Skeletal muscle tissue (tissue), 4 donors: ENCODE results near the gene ZNF25. TPM values are rescaled to one million over a fixed set of nuclear protein-coding genes. Genes with fewer than 3 reads are reported as not detected.
"Not testable (repeated sequence)": the region's sequence is repeated elsewhere in the genome, so short reads cannot be mapped to it uniquely, and the experiment has no call there.

ENCODE experiments used
- H3K27ac ChIP-seq: one replicate; pipeline ENCODE4 v1.7.0; 2013; ENCODE audit warnings: mild to moderate bottlenecking, low read depth, low read length, inconsistent platforms
- H3K27me3 ChIP-seq, 3 donors: one replicate each; pipeline ENCODE4 v1.7.0; 2013; ENCODE audit warnings: low read length in 3 of 3; ENCODE audit not compliant: control insufficient read depth in 3 of 3, insufficient read depth in 3 of 3
- H3K36me3 ChIP-seq, 3 donors: one replicate each; pipeline ENCODE4 v1.7.0; 2013; ENCODE audit warnings: low read length in 3 of 3; ENCODE audit not compliant: control insufficient read depth in 3 of 3, insufficient read depth in 3 of 3
- H3K4me1 ChIP-seq, 3 donors: one replicate each; pipeline ENCODE4 v1.7.0; 2013; ENCODE audit warnings: low read length in 3 of 3, mild to moderate bottlenecking in 3 of 3; ENCODE audit not compliant: control insufficient read depth in 3 of 3, insufficient read depth in 3 of 3
- H3K4me3 ChIP-seq, 3 donors: one replicate each; pipeline ENCODE4 v1.7.0; 2013; ENCODE audit warnings: low read length in 3 of 3
- H3K9ac ChIP-seq, 3 donors: one replicate each; pipeline ENCODE4 v1.7.0; 2013; ENCODE audit warnings: low read length in 3 of 3, mild to moderate bottlenecking in 3 of 3, moderate library complexity in 2 of 3, low read depth in 1 of 3
- H3K9me3 ChIP-seq, 3 donors: one replicate each; pipeline ENCODE4 v1.7.0; 2013; ENCODE audit warnings: low read length in 3 of 3; ENCODE audit not compliant: control insufficient read depth in 3 of 3
- total RNA-seq: library from RNA; depleted of rRNA; stranded (reverse); fragments of >200 nt; gene quantifications from one replicate; pipeline ENCODE4 v1.2.3, GENCODE V29; 2014
- donor health status: Osteomylitis.

Gene ZNF25
- 7.8 TPM for total RNA-seq

GRCh38 chr10:37976091-37976879 is at the start of gene ZNF25:
Gene ZNF25, minus strand, starts transcription at chr10:37976647. Its CDS starts 4,925 bp downstream, at chr10:37971722.
- H3K9ac ChIP-seq = peak within 1 kb of the TSS; percentile 93 to 98 (median 96)
- peaks cover 5 to 14% (median 11%) of the 10 kb centered on the region in 3 donors for H3K4me1 ChIP-seq
- H3K4me3 ChIP-seq = peak within 1 kb of the TSS; percentile 68 to 88 (median 84)
- peak within 1 kb of the TSS; percentile 97 for H3K27ac ChIP-seq
- no peaks in the 10 kb centered on the region for H3K9me3 ChIP-seq
- H3K36me3 ChIP-seq = no peaks in the 10 kb centered on the region
- H3K27me3 ChIP-seq = no peaks in the 10 kb centered on the region

DNA sequence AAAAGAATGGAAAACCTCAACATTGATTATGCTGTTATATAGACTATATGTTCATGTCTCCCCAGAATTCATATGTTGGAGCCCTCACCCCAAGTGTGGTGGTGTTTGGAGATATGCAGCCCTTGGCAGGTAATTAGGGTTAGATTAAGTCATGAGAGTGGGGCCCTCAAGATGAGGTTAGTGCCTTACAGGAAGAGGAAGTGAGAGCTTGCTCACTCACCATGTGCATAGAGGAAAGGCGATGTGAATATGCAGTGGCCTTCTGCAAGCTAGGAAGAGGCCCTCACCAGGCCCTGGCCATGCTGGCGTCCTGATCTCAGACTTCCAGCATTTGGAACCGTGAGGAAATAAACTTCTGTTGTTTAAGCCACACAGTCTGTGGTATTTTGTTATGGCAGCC is 48.8 kb upstream of the ZNF25 start:
- Histone ChIP-seq H3K27me3 (no peaks in the 10 kb centered on the region), H3K27ac (no peak overlapping the region), H3K36me3 (peaks cover 6 to 34% (median 31%) of the 10 kb centered on the region in 3 donors), H3K9ac (no peak overlapping the region), H3K4me3 (no peak overlapping the region), H3K9me3 (no peaks in the 10 kb centered on the region), H3K4me1 (no peaks in the 10 kb centered on the region)

- not testable (repeated sequence) for H3K27ac ChIP-seq, H3K27me3 ChIP-seq, H3K4me3 ChIP-seq, H3K4me1 ChIP-seq, H3K9me3 ChIP-seq, H3K9ac ChIP-seq
- H3K36me3 ChIP-seq = peaks cover 9 to 42% (median 31%) of the 10 kb centered on the region in 3 donors
Measured at GRCh38 chr10:38019124-38019523, 42.7 kb upstream of the ZNF25 start.

DNA sequence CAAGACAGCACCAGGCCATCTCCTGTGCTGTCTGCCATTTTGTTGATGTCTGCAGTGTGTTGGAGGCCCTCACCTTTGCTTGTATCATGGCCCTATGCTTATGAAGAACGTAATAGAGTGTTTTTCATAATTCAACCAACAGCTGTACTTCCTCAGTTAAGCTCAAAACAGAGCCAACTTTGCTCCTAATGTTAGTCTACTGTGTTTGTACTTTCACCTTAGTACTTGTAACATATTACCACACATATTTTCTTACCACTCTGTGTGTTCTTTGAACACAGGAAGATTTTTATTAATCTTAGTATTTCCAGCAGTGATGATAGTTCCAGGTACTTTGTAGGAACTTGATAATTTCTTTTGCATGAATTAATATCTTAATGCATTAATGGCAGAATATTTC is 39.9 kb upstream of the ZNF25 start:
- H3K27me3 ChIP-seq = no peaks in the 10 kb centered on the region
- no peaks in the 10 kb centered on the region for H3K9me3 ChIP-seq
- H3K27ac ChIP-seq = no peak overlapping the region
- H3K36me3 ChIP-seq = peaks cover 9 to 37% (median 30%) of the 10 kb centered on the region in 3 donors
- H3K9ac ChIP-seq = no peak overlapping the region
- peaks cover 6% of the 10 kb centered on the region in 3 donors for H3K4me1 ChIP-seq
- no peak overlapping the region for H3K4me3 ChIP-seq

DNA sequence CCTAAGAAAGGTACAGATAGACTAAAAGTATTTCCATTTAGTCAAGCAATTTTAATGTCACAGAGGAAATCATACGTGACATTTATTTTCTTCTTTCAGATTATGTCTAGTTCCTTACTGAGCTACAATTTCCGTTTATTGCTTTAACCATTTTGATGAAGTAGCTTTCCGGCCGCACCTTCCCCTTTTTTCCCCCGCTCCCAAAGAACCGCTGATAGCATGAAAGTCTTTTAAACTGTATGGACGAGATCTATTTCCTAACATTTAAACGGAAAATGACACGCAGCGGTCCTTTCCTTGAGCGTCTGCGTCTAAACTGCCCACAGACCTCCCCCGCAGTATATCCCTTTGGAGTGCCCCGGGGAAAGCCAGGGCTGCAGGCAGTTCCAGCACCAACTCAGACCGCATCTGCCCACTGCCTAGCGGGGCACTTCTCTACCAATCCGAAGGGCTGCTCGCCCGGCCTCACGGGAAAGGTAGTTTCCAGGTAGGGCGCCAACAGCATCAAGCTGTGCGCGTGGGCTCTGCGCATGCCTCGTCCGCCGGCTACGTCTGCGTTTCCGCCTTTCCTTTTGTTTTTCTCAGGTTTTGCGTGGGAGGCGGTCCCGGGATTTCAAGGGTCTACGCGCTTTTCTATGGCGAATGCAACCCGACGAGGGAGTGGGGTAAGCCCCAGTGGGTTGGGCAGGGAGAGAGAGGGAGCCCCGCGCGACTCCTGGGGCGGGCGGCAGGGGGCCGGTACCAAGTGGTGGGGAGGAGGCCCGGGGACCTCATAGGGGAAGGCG is 33.9 kb upstream of the ZNF25 start, which contains the start of gene ZNF33A:
TSS of gene ZNF33A (plus strand) at position 557 of the 785 bp plus-strand sequence. CDS start 1,667 bp downstream, outside the sequence.
- Histone ChIP-seq H3K27ac (peak within 1 kb of the TSS; percentile 95), H3K9ac (peak within 1 kb of the TSS; percentile 79 to 93 (median 83)), H3K27me3 (no peaks in the 10 kb centered on the region), H3K4me3 (peak within 1 kb of the TSS; percentile 78 to 94 (median 93)), H3K9me3 (no peaks in the 10 kb centered on the region), H3K36me3 (peaks cover 2 to 4% (median 2%) of the 10 kb centered on the region in 3 donors), H3K4me1 (peaks cover 6 to 9% (median 7%) of the 10 kb centered on the region in 3 donors)

GRCh38 chr10:38007991-38008390 is 31.5 kb upstream of the ZNF25 start:
- Histone ChIP-seq H3K27ac (no peak overlapping the region), H3K4me3 (no peak overlapping the region), H3K27me3 (no peaks in the 10 kb centered on the region), H3K4me1 (peaks cover 6 to 9% (median 7%) of the 10 kb centered on the region in 3 donors), H3K9me3 (no peaks in the 10 kb centered on the region), H3K36me3 (no peaks in the 10 kb centered on the region), H3K9ac (no peak overlapping the region)

- Histone ChIP-seq H3K4me1 (peaks cover 6 to 9% (median 7%) of the 10 kb centered on the region in 3 donors), H3K27me3 (no peaks in the 10 kb centered on the region), H3K9ac (no peak overlapping the region), H3K9me3 (no peaks in the 10 kb centered on the region), H3K36me3 (no peaks in the 10 kb centered on the region), H3K27ac (no peak overlapping the region), H3K4me3 (no peak overlapping the region)
Measured at GRCh38 chr10:38007551-38007950, 31.1 kb upstream of the ZNF25 start.

DNA sequence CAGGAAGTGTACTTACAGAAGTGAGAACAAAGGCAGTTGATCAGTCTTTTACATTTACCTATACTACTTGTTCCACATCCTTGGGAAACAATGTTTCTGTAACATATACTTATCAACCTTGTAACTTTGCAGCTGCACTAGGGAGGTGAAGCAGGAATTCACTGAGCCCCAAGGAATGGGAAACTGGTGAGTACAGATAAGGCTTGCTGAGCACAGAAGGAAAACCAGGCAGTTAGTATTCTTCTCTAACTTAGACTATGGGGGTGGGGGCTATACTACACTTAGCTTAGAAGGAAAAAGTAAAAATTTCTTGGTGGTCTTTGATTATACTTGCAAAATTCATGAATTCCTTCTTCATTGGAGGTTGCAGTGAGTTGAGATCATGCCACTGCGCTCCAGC is 27.1 kb upstream of the ZNF25 start:
- Histone ChIP-seq H3K27me3 (no peaks in the 10 kb centered on the region), H3K36me3 (no peaks in the 10 kb centered on the region), H3K9ac (no peak overlapping the region), H3K4me1 (no peaks in the 10 kb centered on the region), H3K9me3 (no peaks in the 10 kb centered on the region), H3K27ac (no peak overlapping the region), H3K4me3 (no peak overlapping the region)

DNA sequence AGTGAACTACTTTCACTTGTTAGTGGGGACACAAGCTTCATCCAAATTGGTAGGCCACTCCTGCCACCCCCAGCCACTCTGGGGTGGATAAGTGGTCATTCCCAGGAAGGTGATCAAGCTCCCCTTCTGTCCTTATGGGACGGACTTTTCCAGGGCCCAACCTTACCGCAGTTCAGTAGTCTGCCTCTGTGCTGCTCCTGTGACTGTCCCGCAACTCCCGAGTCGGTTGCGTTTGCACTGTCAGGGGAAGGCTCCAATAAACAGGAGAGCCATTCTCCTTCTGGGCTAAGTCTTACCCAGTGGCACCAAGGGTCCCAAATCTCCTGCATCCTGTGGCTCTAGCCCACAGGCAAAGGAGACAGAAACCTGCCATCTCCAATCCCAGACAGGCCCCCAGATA is 26.6 kb upstream of the ZNF25 start:
- H3K27ac ChIP-seq = no peak overlapping the region
- no peaks in the 10 kb centered on the region for H3K4me1 ChIP-seq
- H3K4me3 ChIP-seq = no peak overlapping the region
- no peaks in the 10 kb centered on the region for H3K9me3 ChIP-seq
- H3K36me3 ChIP-seq = no peaks in the 10 kb centered on the region
- H3K9ac ChIP-seq = no peak overlapping the region
- no peaks in the 10 kb centered on the region for H3K27me3 ChIP-seq

- not testable (repeated sequence) for H3K9ac ChIP-seq, H3K4me3 ChIP-seq, H3K4me1 ChIP-seq, H3K27ac ChIP-seq, H3K36me3 ChIP-seq, H3K9me3 ChIP-seq, H3K27me3 ChIP-seq
Measured at GRCh38 chr10:38000474-38000873, 24.0 kb upstream of the ZNF25 start.
